Measurements from ENCODE around the gene PIP5K1C. TPM values are rescaled to one million over a fixed set of nuclear protein-coding genes. Genes with fewer than 3 reads are reported as not detected.
"Not testable (repeated sequence)": the region's sequence is repeated elsewhere in the genome, so short reads cannot be mapped to it uniquely, and the experiment has no call there.

Gene PIP5K1C
- total RNA-seq, 1 donor from 2014 or later: 42.0 TPM

GRCh38 chr19:3668331-3669081 is 31.8 kb downstream of the PIP5K1C start:
- no peak overlapping the region for H2AFZ ChIP-seq (ENCODE audit: low read depth, low read length)
- no peak overlapping the region for H3K4me2 ChIP-seq (ENCODE audit: low read length)
- H4K20me1 ChIP-seq (ENCODE audit: insufficient read depth, low read length): peaks cover 52% of the 10 kb centered on the region
- peaks cover 44% of the 10 kb centered on the region for H3K4me1 ChIP-seq (ENCODE audit: insufficient read depth, low read length)
- FAIRE-seq (no peak), DNase-seq (ENCODE audit: low read depth) (peak; percentile 26)
- no peaks in the 10 kb centered on the region for H3K36me3 ChIP-seq (ENCODE audit: insufficient read depth, low read length)
- Mint-ChIP-seq H3K9me3 (ENCODE audit: unreplicated experiment) (no peaks in the 10 kb centered on the region), H3K27ac (ENCODE audit: unreplicated experiment) (peak overlapping the region; percentile 62), H3K36me3 (ENCODE audit: low read depth, unreplicated experiment) (peaks cover 3% of the 10 kb centered on the region), H3K4me3 (ENCODE audit: unreplicated experiment) (no peak overlapping the region), H3K4me1 (ENCODE audit: low read depth, unreplicated experiment) (peaks cover 20% of the 10 kb centered on the region), H3K27me3 (ENCODE audit: low read depth, unreplicated experiment) (no peaks in the 10 kb centered on the region)
- peak overlapping the region; percentile 26 for H3K27ac ChIP-seq (ENCODE audit: low read depth, low read length)
- H3K9ac ChIP-seq (ENCODE audit: low read length): peak overlapping the region; percentile 10
- TF ChIP-seq EZH2 (IDR thresholded peaks at IDR 0.05; ENCODE audit: insufficient read depth, low read length) (no peak), CTCF (IDR thresholded peaks at IDR 0.05; ENCODE audit: insufficient read depth, low read depth, low read length) (no peak)
- H3K27me3 ChIP-seq (ENCODE audit: insufficient read depth, low read length): no peaks in the 10 kb centered on the region
- H3K4me3 ChIP-seq (ENCODE audit: insufficient read depth, low read depth, low read length): no peak overlapping the region
- H3K9me3 ChIP-seq (ENCODE audit: insufficient read depth, low read depth, low read length): no peaks in the 10 kb centered on the region
- H3K79me2 ChIP-seq (ENCODE audit: insufficient read depth, low read length): peaks cover 51% of the 10 kb centered on the region

GRCh38 chr19:3667766-3668165 is 32.5 kb downstream of the PIP5K1C start:
- Histone ChIP-seq H2AFZ (ENCODE audit: low read depth, low read length) (no peak overlapping the region), H3K4me2 (ENCODE audit: low read length) (no peak overlapping the region), H3K36me3 (ENCODE audit: insufficient read depth, low read length) (no peaks in the 10 kb centered on the region), H3K79me2 (ENCODE audit: insufficient read depth, low read length) (peaks cover 45% of the 10 kb centered on the region), H3K4me1 (ENCODE audit: insufficient read depth, low read length) (peaks cover 44% of the 10 kb centered on the region), H3K9me3 (ENCODE audit: insufficient read depth, low read depth, low read length) (no peaks in the 10 kb centered on the region), H3K4me3 (ENCODE audit: insufficient read depth, low read depth, low read length) (no peak overlapping the region), H3K27ac (ENCODE audit: low read depth, low read length) (no peak overlapping the region), H3K27me3 (ENCODE audit: insufficient read depth, low read length) (no peaks in the 10 kb centered on the region), H3K9ac (ENCODE audit: low read length) (peak overlapping the region; percentile 10), H4K20me1 (ENCODE audit: insufficient read depth, low read length) (peaks cover 51% of the 10 kb centered on the region)
- DNase-seq (ENCODE audit: low read depth): no peak
- Mint-ChIP-seq H3K27me3 (ENCODE audit: low read depth, unreplicated experiment) (no peaks in the 10 kb centered on the region), H3K27ac (ENCODE audit: unreplicated experiment) (no peak overlapping the region), H3K9me3 (ENCODE audit: unreplicated experiment) (no peaks in the 10 kb centered on the region), H3K4me1 (ENCODE audit: low read depth, unreplicated experiment) (peaks cover 18% of the 10 kb centered on the region), H3K4me3 (ENCODE audit: unreplicated experiment) (no peak overlapping the region), H3K36me3 (ENCODE audit: low read depth, unreplicated experiment) (peaks cover 5% of the 10 kb centered on the region)
- FAIRE-seq: no peak
- no peak for TF ChIP-seq CTCF (IDR thresholded peaks at IDR 0.05; ENCODE audit: insufficient read depth, low read depth, low read length)
- no peak for TF ChIP-seq EZH2 (IDR thresholded peaks at IDR 0.05; ENCODE audit: insufficient read depth, low read length)

- Histone ChIP-seq H3K4me3 (ENCODE audit: insufficient read depth, low read depth, low read length) (no peak overlapping the region), H4K20me1 (ENCODE audit: insufficient read depth, low read length) (peaks cover 46% of the 10 kb centered on the region), H3K4me2 (ENCODE audit: low read length) (no peak overlapping the region), H2AFZ (ENCODE audit: low read depth, low read length) (no peak overlapping the region), H3K9ac (ENCODE audit: low read length) (no peak overlapping the region), H3K27me3 (ENCODE audit: insufficient read depth, low read length) (no peaks in the 10 kb centered on the region), H3K27ac (ENCODE audit: low read depth, low read length) (no peak overlapping the region), H3K4me1 (ENCODE audit: insufficient read depth, low read length) (peaks cover 39% of the 10 kb centered on the region), H3K9me3 (ENCODE audit: insufficient read depth, low read depth, low read length) (no peaks in the 10 kb centered on the region), H3K36me3 (ENCODE audit: insufficient read depth, low read length) (no peaks in the 10 kb centered on the region), H3K79me2 (ENCODE audit: insufficient read depth, low read length) (peaks cover 39% of the 10 kb centered on the region)
- no peak for FAIRE-seq
- TF ChIP-seq CTCF (IDR thresholded peaks at IDR 0.05; ENCODE audit: insufficient read depth, low read depth, low read length) (no peak), EZH2 (IDR thresholded peaks at IDR 0.05; ENCODE audit: insufficient read depth, low read length) (no peak)
- Mint-ChIP-seq H3K36me3 (ENCODE audit: low read depth, unreplicated experiment) (peaks cover 5% of the 10 kb centered on the region), H3K27ac (ENCODE audit: unreplicated experiment) (no peak overlapping the region), H3K9me3 (ENCODE audit: unreplicated experiment) (no peaks in the 10 kb centered on the region), H3K4me3 (ENCODE audit: unreplicated experiment) (no peak overlapping the region), H3K4me1 (ENCODE audit: low read depth, unreplicated experiment) (peaks cover 15% of the 10 kb centered on the region), H3K27me3 (ENCODE audit: low read depth, unreplicated experiment) (no peaks in the 10 kb centered on the region)
- no peak for DNase-seq (ENCODE audit: low read depth)
Observed at GRCh38 chr19:3667037-3667638, 33.1 kb downstream of the PIP5K1C start.

DNA sequence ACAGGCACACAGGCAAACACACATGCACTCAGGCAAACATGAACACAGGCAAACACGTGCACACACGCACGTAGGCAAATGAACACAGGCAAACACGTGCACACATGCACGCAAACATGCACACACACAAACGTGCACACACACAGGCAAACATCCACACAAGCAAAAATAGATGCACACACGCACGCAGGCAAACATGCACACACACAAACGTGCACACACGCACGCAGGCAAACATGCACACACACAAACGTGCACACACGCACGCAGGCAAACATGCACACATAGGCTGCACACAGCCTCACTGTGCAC is 33.8 kb downstream of the PIP5K1C start:
- H3K27ac ChIP-seq (ENCODE audit: low read depth, low read length); H3K27me3 ChIP-seq (ENCODE audit: insufficient read depth, low read length); DNase-seq (ENCODE audit: low read depth); H3K36me3 ChIP-seq (ENCODE audit: insufficient read depth, low read length); H3K9me3 ChIP-seq (ENCODE audit: insufficient read depth, low read depth, low read length); H2AFZ ChIP-seq (ENCODE audit: low read depth, low read length); FAIRE-seq; H3K4me3 Mint-ChIP-seq (ENCODE audit: unreplicated experiment); H3K4me3 ChIP-seq (ENCODE audit: insufficient read depth, low read depth, low read length); H3K27ac Mint-ChIP-seq (ENCODE audit: unreplicated experiment); H3K9ac ChIP-seq (ENCODE audit: low read length); H3K27me3 Mint-ChIP-seq (ENCODE audit: low read depth, unreplicated experiment); H3K9me3 Mint-ChIP-seq (ENCODE audit: unreplicated experiment); H3K36me3 Mint-ChIP-seq (ENCODE audit: low read depth, unreplicated experiment); H3K4me2 ChIP-seq (ENCODE audit: low read length): not testable (repeated sequence)
- H3K4me1 Mint-ChIP-seq (ENCODE audit: low read depth, unreplicated experiment): peaks cover 14% of the 10 kb centered on the region
- Histone ChIP-seq H3K79me2 (ENCODE audit: insufficient read depth, low read length) (peaks cover 33% of the 10 kb centered on the region), H4K20me1 (ENCODE audit: insufficient read depth, low read length) (peaks cover 43% of the 10 kb centered on the region), H3K4me1 (ENCODE audit: insufficient read depth, low read length) (peaks cover 32% of the 10 kb centered on the region)

Measured in astrocyte (in vitro differentiated cells and primary cell).